ENCODE data around the gene ODAD4.

GRCh38 chr17:41987642-41988041 is 57.2 kb downstream of the ODAD4 start:
- TF ChIP-seq CTCF (IDR thresholded peaks at IDR 0.05 in 2 of 3, conservative IDR thresholded peaks at IDR 0.05 in 1 of 3; ENCODE audit: borderline replicate concordance in 1 of 3, insufficient read depth in 1 of 3, low read depth in 2 of 3, low read length in 2 of 3): no peak
- no peak for TF ChIP-seq ATF3 (IDR thresholded peaks at IDR 0.05)
- no peak for TF ChIP-seq POLR2A (IDR thresholded peaks at IDR 0.05; ENCODE audit: borderline replicate concordance, extremely low read depth, insufficient read depth, insufficient read length)
- TF ChIP-seq EZH2 (IDR thresholded peaks at IDR 0.05): no peak
